Activated CD4-positive, alpha-beta T cell treated with anti-CD3 and anti-CD28 coated beads, Interleukin-10, Interleukin-2, amounts not matched to agents 100 ng/mL and 50 ng/mL, durations not matched to agents 16 hours and 8 hours (primary cell): ENCODE data around the gene LPP.
"Not testable (repeated sequence)": the region's sequence is repeated elsewhere in the genome, so short reads cannot be mapped to it uniquely, and the experiment has no call there.

Source experiments
- DNase-seq: peaks from one replicate; pipeline ENCODE4 v3.0.0-alpha.2; 2020

LPP gene

DNA sequence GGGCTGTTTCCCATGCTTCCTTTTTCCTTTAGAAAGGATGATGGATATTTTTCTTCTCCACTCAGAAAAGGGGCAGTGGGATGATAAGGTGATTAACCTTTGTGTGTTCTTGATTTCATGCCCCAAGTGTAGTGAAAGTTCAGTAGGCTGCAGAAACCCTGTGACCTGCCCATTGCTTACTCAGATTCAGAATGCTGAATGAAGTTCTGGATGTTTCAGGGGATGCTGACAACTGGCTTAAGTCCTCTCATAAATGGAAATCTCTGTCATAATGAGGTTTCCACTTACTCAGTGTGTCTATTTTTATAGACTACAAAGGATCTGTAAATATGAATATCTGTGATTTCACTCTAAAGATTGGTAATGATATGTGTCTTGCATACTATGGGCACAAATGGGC lies 546.5 kb downstream of the LPP start:
- DNase-seq, result peak; percentile 88

GRCh38 chr3:188700918-188701317 lies 547.0 kb downstream of the LPP start:
- DNase-seq, result no peak

DNA sequence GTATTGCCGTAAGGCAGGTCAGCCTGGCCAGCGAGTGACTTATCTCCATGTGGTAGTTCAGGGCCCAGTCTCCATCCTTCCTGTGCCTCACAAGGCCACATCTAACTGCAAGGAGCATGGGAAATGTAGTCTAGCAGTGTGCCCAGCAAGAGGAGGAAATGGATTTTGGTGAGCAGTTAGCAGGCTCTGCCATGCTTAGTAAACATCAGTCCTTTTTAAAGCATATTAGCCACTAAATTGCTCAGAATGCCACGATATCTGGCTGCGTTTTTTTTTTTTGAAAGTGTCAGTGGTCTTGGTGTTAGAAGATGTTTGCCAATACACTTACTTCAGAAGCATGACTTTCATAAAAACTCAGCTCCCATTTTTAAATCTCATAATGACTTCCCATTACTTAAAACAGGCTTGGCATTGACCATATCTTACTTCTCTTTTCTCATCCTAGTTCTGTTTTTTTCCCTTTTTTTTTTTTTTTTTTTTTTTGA lies 547.6 kb downstream of the LPP start:
- peak; percentile 41 for DNase-seq

DNA sequence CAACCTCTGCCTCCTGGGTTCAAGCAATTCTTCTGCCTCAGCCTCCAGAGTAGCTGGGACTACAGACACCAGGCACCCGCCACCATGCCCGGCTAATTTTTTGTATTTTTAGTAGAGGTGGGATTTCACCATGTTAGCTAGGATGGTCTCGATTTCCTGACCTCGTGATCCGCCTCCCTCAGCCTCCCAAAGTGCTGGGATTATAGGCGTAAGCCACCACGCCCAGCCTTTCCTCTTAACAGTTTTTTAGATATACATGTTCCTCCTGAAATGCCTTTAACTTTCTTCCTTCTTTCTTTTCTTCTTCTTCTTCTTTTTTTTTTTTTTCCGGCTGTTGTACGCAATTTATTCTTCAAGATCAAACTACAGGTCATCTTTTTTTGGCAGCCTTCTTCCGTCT lies 548.1 kb downstream of the LPP start:
- not testable (repeated sequence) for DNase-seq

DNA sequence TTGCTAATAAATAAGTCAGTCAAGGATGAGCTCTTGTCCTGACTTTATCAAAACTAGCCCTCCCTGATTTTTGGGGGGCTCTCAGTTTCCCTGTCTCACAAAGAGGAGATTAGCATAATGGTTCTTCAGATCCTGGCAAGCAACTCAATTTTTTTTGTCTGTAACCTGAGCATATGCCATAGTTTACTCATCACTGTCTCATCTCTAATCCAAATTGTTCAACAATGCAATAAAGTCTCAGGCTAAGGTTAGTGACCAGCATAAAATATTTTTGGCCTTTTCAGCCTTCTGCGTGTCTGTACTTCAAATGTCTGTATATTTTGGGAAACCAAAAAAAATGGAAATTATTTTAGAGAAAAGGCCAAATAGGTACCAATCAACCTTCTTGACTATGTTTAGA lies 552.2 kb downstream of the LPP start:
- DNase-seq, result no peak

GRCh38 chr3:188706599-188706998 lies 552.6 kb downstream of the LPP start:
- DNase-seq, result no peak

DNA sequence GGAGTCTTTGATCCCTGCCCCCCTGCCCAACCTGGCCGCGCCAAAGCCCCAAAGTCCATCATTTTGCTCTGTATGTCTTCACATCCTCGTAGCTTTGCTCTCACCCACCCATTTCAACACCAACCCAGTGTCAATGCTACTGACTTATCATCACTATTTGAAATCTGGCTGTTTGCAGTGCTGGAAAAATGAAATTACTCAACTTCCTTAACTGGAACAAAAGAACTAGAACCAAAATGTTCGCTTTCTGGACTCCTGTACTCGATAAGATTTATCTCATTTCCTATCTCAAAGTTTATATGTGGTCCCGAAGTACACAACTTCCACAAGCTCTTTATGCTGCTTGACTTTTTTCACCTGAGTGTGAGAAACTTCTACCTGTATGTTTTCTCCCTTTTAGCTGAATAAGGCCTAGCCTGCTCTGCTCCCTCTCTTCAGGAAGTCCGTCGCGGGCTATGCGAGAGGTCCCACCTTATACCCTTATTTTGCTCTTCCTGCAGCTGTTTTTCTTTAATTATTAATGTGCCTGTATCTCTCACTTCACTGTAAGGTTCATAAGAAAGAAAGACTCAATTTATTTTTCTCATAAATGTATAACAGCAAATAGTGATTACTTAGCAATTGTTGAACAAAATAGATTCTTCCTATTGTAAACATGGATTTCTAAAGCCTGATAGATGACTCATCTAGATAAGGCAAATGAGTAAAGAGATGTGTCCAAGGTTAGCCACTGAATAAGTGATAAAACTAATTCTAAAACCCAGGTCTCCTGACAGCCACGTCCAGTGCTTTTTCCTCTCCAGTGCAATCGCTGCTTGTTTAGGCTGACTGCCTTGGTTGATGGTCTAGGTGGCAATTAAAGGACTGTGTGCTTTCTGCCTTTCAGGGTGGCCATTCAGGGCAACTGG lies 553.7 kb downstream of the LPP start:
- no peak for DNase-seq

DNA sequence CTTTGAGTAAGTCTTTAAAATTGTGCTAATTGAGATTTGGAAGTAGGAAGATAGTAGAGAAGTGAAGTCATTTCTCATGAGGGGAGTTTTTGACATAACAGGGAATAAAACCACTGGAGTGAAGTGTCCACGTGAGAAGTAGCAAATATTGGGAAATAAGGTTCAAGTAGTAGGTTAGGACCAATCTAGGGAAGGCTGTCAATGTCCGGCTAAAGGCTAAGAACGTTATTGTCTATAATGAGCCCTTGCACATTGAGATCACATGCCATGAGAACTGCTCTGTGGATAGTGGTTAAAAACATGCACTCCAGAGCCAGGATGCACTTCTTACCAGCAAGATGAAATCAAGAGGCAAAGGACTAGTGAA lies 557.9 kb downstream of the LPP start:
- DNase-seq, result no peak

- DNase-seq, result no peak
Measured at GRCh38 chr3:188712248-188712924, 558.4 kb downstream of the LPP start.

DNA sequence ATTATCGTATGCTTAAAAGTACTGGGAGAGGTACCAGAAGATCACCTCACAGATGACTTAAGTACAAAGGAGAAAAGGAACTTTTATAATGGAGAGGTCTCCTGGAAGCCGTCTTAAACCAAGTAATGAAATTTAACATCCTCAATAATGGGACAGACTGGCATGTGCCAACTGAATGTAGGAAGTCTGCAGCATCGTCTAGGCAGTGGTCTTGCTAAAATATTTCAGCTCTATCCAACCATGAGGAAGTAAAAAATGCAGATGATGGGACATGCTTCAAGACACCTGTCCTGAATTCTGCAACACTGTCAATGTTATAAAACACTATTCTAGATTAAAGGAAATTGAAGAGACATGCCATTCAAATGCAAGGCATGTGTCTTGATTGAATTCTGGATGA lies 559.0 kb downstream of the LPP start:
- DNase-seq, result no peak

DNA sequence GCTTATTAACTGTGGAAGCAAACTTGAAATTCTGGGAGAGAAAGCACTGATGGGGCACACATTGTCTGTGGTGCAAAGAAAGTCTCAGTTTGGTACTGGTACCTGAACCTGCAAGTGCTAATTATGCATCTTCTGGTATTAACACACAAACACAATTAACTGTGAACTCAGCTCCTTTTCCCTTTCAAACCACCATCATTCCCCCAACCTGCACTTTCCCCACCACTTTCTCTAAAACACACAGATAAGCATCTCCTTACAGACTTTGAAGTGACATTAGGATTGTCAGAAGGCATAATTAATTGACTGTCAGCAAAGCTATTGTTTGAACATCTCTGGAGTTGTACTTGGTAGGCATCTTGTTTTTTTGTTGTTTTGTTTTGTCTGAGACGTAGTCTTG lies 565.6 kb downstream of the LPP start:
- DNase-seq, result no peak

DNA sequence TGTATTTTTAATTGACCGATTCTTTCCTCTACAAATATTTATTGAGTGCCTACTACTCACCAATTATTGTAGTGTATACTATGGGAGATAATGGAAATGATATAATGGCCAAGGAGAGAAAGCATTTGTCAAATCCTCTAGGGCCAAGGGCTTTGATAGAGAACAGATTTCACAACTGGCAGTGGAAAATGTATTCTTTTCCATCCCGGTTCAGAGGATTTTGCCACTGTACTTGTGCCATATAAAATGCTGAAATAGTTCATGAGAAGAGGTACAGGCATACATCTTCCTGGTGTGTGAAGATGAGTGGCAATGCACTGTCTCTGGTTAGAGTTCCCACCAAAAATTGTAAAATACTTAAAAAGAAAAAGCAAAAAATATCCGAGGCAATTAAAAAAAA lies 566.3 kb downstream of the LPP start:
- DNase-seq, result no peak

GRCh38 chr3:188720636-188721035 lies 566.7 kb downstream of the LPP start:
- peak; percentile 45 for DNase-seq

- DNase-seq, result no peak
Measured at GRCh38 chr3:188721312-188721711, 567.4 kb downstream of the LPP start.

- DNase-seq, result no peak
Measured at GRCh38 chr3:188721990-188722389, 568.0 kb downstream of the LPP start.

DNA sequence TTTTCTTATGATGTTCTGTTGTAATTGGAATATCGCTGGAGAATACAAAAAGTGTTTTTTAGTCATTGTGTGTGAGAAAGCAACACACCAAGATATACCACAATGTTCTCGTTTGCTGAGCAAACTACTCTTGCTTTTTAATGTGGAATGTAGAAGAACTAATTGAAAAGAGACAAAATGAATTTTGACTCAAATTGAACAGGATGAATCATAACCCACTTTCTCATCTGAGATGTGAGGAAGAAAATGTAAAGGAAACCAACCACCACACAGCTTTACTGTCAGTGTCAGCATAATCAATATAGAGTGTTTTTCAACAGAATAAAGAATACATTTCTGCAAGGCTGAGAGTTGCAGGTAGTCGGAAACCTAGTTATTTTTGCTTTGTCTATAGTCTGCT lies 569.0 kb downstream of the LPP start:
- peak; percentile 84 for DNase-seq

- no peak for DNase-seq
Measured at GRCh38 chr3:188727052-188727451, 573.1 kb downstream of the LPP start.

- peak; percentile 43 for DNase-seq
Measured at GRCh38 chr3:188728371-188728896, 574.5 kb downstream of the LPP start.

DNA sequence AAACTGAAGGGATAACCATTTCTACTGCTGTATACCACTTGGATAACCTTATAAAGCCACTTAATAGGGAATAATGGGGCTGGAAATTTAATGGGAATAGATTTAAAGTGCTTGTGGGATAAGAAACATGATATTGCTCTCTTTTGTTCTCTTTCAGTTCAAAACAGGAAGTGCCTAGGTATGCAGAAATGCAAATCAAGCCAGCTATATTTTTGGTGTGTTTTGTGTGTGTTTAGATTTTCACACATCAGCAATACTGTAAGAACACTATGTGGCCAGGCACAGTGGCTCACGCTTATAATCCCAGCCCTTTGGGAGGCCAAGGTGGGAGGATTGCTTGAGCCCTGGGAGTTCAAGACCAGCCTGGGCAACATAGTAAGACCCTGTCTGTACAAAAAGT lies 575.5 kb downstream of the LPP start:
- no peak for DNase-seq

DNA sequence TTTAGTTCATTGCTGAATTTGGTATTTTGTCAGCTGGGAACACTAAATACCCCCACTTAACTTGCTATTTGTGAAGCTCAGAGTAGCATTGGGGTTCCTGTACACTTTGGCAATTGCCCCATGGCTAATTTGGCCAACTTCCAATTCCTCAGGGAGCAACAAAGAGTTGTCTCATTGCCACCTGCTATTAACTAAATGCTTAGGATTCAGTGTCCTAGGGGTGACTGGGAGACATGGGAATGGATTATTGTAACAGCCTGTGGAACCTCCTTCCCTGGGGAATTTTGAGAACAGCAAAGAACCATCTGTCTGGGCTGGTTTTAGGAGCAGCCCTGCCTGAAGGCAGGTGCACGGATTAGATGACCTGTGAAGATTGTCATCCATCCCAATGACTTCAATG lies 580.4 kb downstream of the LPP start:
- no peak for DNase-seq

DNA sequence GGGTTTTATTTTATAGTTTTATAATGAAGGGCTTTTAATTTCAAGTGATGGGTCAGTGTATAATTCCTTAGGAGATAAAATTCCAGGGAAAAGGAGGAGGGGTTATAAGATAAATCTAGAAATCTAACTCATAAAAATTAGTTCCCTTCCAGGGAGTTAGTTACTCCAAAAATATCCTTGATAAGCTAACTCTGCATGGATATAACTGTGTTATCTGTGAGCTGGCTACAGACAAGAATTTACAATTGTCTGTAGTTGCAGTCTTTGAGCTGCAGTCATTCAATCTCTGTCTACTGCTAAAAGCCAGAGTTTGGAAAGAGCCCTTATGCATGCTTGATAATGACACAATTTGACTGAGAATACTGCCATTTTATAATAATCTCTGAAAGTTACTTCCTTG lies 585.6 kb downstream of the LPP start:
- no peak for DNase-seq

- DNase-seq, result no peak
Measured at GRCh38 chr3:188740010-188740409, 586.1 kb downstream of the LPP start.

DNA sequence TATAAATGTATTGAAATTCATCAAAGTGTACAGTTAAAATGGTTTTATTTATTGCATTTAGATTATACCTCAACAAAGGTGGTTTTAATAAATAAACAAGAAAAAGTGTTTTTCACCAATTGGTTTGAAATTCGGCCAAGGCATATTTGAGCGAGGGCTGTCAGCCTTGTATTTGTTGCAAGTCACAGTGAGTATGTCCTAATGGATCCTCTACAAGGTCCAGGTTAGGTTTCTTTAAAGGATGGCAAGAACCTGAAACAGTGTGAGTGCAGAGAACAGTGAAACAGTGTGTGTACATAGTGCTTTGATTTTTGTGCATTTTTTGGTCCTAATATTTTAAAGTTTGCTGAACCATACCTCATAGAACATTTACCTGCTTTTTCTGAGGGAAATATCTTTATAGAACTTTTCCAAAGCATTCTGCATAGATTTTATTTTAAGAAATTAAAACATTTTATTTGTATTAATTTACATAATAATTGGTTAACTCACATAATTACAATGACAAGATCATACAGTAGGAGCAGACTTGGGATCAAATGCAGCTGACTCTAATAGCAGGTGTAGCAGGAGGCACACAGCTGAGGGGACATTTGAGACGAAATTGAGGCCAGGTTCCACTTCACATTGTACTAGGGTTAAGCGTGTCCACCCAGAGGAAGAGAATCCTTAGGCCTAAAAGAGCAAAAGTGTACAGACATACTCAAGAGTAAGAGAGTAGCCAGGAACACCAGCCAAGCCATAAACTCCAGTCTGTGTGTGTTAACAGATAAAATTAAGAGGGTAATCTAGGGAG lies 589.0 kb downstream of the LPP start:
- no peak for DNase-seq
